KMS-11 (cell line): ENCODE measurements around the gene ABCA4.

Source experiments
- H2AFZ ChIP-seq: fragments of 200-600 bp; sonication (generic); 2 replicates; pipeline ENCODE4 v1.6.1; 2016; ENCODE audit warnings: antibody characterized with exemption, mixed run types, low read depth
- H3K27ac ChIP-seq: fragments of 200-600 bp; sonication (generic); 2 replicates; pipeline ENCODE4 v1.6.1; 2016; ENCODE audit warnings: mild to moderate bottlenecking, mixed run types
- H3K27me3 ChIP-seq: fragments of 200-600 bp; sonication (generic); 2 replicates; pipeline ENCODE4 v1.6.1; 2017; ENCODE audit warnings: mild to moderate bottlenecking, low read depth, mixed run types, moderate library complexity; ENCODE audit not compliant: insufficient read depth
- H3K36me3 ChIP-seq: fragments of 200-600 bp; sonication (generic); 2 replicates; pipeline ENCODE4 v1.6.1; 2017; ENCODE audit warnings: mild to moderate bottlenecking, mixed run types; ENCODE audit not compliant: insufficient read depth
- H3K4me1 ChIP-seq: fragments of 200-600 bp; sonication (generic); 2 replicates; pipeline ENCODE4 v1.6.1; 2016; ENCODE audit warnings: mild to moderate bottlenecking, low read depth, mixed run types; ENCODE audit not compliant: poor library complexity, severe bottlenecking
- H3K4me2 ChIP-seq: fragments of 200-600 bp; sonication (generic); 2 replicates; pipeline ENCODE4 v1.7.0; 2016; ENCODE audit warnings: mild to moderate bottlenecking, mixed run types
- H3K4me3 ChIP-seq: fragments of 200-600 bp; sonication (generic); IDR thresholded peaks from 2 replicates; pipeline ENCODE4 v1.6.1; 2017; ENCODE audit warnings: low read depth, low read length, mixed read lengths; ENCODE audit not compliant: insufficient read depth
- H3K79me2 ChIP-seq: fragments of 200-600 bp; sonication (generic); 2 replicates; pipeline ENCODE4 v1.6.1; 2016; ENCODE audit warnings: low read depth, mixed run types; ENCODE audit not compliant: insufficient read depth
- H3K9ac ChIP-seq: fragments of 200-600 bp; sonication (generic); 2 replicates; pipeline ENCODE4 v1.6.1; 2016; ENCODE audit warnings: mild to moderate bottlenecking, mixed run types
- H4K20me1 ChIP-seq: fragments of 200-600 bp; sonication (generic); 2 replicates; pipeline ENCODE4 v1.6.1; 2016; ENCODE audit warnings: mild to moderate bottlenecking, mixed run types; ENCODE audit not compliant: insufficient read depth
- CTCF ChIP-seq: fragments of 200-600 bp; sonication (generic); conservative IDR thresholded peaks from 2 replicates; pipeline ENCODE4 v1.6.1; 2017; ENCODE audit warnings: low read depth, mild to moderate bottlenecking, antibody characterized with exemption, low read length, moderate library complexity, mixed read lengths

Gene ABCA4

GRCh38 chr1:94047949-94048348 is 73.0 kb downstream of the ABCA4 start:
- Histone ChIP-seq H3K36me3 (no peaks in the 10 kb centered on the region), H3K27ac (no peak overlapping the region), H3K4me1 (no peaks in the 10 kb centered on the region), H4K20me1 (no peaks in the 10 kb centered on the region), H3K9ac (no peak overlapping the region), H3K4me2 (no peak overlapping the region), H3K79me2 (no peaks in the 10 kb centered on the region), H3K4me3 (no peak overlapping the region), H2AFZ (no peak overlapping the region), H3K27me3 (no peaks in the 10 kb centered on the region)
- no peak for TF ChIP-seq CTCF

GRCh38 chr1:94045465-94046056 is 75.4 kb downstream of the ABCA4 start:
- Histone ChIP-seq H3K79me2 (no peaks in the 10 kb centered on the region), H2AFZ (no peak overlapping the region), H3K27me3 (no peaks in the 10 kb centered on the region), H3K4me3 (no peak overlapping the region), H3K9ac (no peak overlapping the region), H3K27ac (no peak overlapping the region), H4K20me1 (no peaks in the 10 kb centered on the region), H3K4me1 (no peaks in the 10 kb centered on the region), H3K36me3 (no peaks in the 10 kb centered on the region), H3K4me2 (no peak overlapping the region)
- no peak for TF ChIP-seq CTCF

- Histone ChIP-seq H4K20me1 (no peaks in the 10 kb centered on the region), H3K27ac (no peak overlapping the region)
Observed at GRCh38 chr1:94044891-94045290, 76.1 kb downstream of the ABCA4 start.

GRCh38 chr1:94044290-94044790 is 76.6 kb downstream of the ABCA4 start:
- Histone ChIP-seq H3K27me3 (no peaks in the 10 kb centered on the region), H3K4me2 (no peak overlapping the region), H3K27ac (no peak overlapping the region), H2AFZ (no peak overlapping the region), H3K4me1 (no peaks in the 10 kb centered on the region), H3K79me2 (no peaks in the 10 kb centered on the region), H3K4me3 (no peak overlapping the region), H4K20me1 (no peaks in the 10 kb centered on the region), H3K9ac (no peak overlapping the region), H3K36me3 (no peaks in the 10 kb centered on the region)
- no peak for TF ChIP-seq CTCF

More at GRCh38 chr1:94044891-94045290, 76.1 kb downstream of the ABCA4 start:
- no peaks in the 10 kb centered on the region for H3K27me3 ChIP-seq
- H3K4me3 ChIP-seq: no peak overlapping the region
- no peak overlapping the region for H2AFZ ChIP-seq
- no peaks in the 10 kb centered on the region for H3K79me2 ChIP-seq
- H3K9ac ChIP-seq: no peak overlapping the region
- no peaks in the 10 kb centered on the region for H3K4me1 ChIP-seq
- no peaks in the 10 kb centered on the region for H3K36me3 ChIP-seq
- H3K4me2 ChIP-seq: no peak overlapping the region
- TF ChIP-seq CTCF: no peak
